CD4-positive, alpha-beta T cell treated with Interferon alpha-2 for 1 hour (primary cell): ENCODE results near the gene LIX1.
A peak's percentile ranks its signal among the peaks of the same experiment; 100 is the strongest.
"Not testable (repeated sequence)": the region's sequence is repeated elsewhere in the genome, so short reads cannot be mapped to it uniquely, and the experiment has no call there.

ENCODE experiments used
- DNase-seq, 2 donors: peaks; one replicate each; pipeline ENCODE4 v3.0.0-alpha.2; 2020 to 2022

Gene LIX1

DNA sequence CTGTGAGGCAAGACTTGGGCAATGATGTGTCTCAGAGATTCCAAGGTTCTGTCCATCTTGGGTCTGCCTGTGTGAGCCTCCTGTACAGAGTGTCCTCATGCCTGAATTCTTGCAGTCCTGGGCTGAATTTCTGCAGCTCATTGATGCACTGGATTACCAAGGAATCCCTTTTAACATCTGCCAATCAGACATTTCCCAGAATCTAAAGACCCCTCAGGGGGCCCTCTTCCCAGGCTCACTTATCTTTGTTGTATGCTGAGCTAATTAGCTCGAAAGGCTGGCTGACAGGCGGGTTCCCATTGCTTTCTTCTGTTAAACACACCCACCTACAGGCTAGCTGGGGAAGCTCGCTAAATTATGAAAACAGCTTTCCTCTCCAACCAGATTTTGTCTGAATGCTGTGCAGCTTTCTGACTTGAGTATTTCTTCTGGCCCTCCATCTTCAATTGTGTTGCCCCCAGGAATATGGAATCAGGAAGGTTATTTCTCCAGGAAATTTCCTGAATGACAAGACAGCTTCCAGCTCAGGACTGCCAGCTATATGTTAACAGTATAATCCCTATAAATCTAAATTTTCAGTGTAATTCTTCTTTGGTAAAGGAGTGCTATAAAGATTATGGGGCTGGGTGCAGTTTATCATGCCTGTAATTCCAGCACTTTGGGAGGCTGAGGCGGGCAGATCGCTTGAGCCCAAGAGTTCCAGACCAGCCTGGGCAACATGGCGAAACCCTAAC lies at the start of gene LIX1:
TSS of gene LIX1 (minus strand) at position 91 of the 734 bp plus-strand sequence. CDS start at position 56, 35 bp downstream.
- peak; percentile 18 to 42 for DNase-seq

DNA sequence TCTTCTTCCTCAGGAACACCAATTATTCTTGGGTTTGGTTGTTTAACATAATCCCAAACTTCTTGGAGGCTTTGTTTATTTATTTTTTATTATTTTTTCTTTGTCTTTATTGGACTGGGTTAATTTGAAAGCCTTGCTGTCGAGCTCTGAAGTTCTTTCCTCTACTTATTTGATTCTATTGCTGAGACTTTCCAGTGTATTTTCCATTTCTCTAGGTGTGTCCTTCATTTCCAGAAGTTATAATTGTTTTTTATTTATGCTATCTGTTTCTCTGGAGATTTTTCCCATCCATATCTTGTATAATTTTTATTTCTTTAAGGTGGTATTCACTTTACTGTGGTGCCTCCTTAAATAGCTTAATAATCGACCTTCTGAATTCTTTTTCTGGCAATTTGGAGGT lies 49.5 kb upstream of the LIX1 start:
- DNase-seq = no peak

DNA sequence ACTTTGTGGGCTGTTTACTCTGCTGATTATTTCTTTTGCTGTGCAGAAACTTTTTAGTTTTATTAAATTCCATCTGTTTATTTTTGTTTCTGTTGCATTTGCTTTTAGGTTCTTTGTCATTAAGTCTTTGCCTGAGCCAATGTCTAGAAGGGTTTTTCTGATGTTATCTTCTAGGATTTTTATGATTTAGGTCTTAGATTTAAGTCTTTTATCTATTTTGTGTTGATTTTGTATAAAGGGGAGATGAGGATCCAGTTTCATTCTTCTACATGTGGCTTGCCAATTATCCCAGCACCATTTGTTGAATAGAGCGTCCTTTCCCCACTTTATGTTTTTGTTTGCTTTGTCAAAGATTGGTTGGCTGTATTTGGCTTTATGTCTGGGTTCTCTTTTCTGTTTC lies 47.1 kb upstream of the LIX1 start:
- not testable (repeated sequence) for DNase-seq

DNA sequence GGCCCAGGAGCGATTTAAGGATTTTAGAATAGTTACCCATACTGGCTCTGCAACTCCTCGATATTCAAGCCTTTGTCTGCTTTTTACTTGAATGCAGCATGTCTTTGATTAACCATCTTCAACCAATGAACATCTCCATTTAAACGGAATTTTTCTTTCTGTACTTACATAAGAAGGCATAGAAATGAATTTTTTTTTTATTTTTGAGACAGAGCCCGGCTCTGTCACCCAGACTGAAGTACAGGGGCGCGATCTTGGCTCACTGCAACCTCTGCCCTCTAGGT lies 41.5 kb upstream of the LIX1 start:
- DNase-seq = no peak

DNA sequence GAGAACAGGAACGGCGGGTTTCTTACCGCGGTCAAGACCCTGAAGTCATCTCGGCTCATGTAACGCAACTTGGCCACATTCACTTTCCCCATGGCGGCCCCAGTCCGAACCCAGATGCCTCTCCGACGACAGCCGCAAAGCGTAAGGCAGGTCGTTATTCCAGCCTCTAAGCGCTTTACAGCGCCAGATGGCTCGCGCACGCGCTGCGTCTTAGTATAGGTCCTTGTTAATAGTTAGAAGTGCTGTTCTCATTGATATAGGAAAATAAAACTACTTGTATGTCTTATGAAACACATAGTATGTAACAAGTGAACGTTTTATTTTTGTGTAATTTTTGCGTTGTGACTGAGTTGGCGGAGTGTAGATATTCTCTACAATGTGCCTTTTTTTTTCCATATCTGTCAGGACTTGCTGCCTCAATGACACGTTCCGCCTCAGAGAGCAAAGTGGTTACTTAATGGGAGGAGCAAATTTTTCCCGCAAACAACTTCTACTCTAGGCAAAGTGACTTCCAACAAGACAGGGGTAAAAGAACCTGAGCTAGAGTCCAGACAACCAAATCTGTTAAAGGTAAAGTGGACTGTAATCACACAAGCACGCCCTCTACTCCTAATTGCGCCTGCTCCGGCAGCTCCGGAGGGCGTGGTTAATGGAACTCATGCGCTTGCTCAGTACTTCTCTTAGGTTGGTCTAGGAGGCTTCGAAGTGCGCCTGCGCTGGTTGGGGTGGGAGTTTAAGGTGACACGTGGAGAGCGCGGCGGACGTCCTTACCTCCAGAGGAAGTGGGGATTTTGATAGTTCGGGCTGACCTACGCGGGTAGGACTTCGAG lies 40.9 kb upstream of the LIX1 start, which contains the start of gene RIOK2:
TSS of gene RIOK2 (minus strand) at position 148 of the 830 bp plus-strand sequence. CDS start at position 92, 56 bp downstream.
- peak; percentile 93 to 94 for DNase-seq

DNA sequence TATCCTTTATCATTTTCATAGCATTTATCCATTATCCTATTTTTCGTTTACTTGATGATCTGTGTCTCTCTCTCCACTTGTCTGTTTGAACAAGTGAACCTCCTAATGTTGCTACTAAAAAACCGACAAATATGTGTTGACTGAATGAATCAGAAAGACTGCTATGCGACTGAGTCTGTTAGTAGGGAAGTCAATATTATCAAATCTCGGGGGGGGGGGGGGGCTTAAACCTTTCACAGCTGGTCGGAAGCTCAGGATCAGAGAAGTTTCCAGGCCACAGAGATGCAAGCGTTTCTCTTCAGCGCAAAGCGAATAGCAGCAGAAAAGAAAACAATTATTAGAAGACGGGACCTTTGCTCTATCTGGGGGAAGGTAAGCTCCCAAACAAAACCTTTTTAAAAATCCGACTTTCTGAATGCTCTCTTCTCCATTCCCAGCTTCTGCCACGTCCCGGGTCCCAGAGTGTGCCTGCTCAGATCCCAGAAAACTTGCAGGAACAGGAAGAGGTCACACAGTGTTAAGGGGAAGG lies 40.2 kb upstream of the LIX1 start:
- peak in 1 of 2 donors; percentile 30 for DNase-seq

DNA sequence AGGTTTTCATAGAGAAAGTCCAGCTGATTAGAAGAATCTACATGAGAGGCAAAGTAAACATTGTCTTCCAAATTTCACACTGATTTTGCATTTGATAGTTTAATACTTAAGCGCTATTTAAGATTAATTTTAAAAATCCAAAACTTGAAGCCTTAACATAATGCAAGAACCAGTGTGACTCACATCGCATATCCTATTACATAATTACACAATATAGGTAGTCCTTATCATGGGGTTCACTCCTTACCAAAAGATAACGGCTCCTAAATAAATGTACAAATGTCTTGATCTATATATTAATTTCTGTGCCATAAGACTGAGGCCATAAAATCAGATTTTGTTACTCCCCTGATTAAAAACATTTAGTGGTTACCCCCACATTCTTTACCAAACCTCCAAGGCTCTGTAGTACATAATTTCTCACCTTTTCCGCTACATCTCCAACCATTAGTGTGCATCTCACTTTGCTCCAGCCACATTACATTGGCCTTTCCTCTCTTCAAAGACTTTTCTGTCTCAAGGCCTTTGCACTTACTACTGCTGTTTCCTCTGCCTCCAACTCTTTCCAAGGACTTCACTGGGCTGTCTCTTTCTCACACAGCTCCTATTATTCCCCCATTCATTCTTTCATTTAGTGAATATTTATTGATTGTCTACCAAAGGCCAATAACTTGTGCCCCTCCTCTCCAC lies 39.6 kb upstream of the LIX1 start:
- no peak for DNase-seq

DNA sequence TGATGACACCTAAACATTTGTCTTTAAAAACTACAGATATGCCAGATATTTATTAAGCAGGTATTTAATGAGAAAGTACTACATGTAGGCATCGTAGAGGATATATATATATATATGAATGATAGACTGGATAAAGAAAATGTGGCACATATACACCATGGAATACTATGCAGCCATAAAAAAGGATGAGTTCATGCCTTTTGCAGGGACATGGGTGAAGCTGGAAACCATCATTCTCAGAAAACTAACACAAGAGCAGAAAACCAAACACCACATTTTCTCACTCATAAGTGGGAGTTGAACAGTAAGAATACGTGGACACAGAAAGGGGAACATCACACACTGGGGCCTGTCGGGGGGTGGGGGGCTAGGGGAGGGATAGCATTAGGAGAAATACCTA lies 37.0 kb upstream of the LIX1 start:
- not testable (repeated sequence) for DNase-seq

DNA sequence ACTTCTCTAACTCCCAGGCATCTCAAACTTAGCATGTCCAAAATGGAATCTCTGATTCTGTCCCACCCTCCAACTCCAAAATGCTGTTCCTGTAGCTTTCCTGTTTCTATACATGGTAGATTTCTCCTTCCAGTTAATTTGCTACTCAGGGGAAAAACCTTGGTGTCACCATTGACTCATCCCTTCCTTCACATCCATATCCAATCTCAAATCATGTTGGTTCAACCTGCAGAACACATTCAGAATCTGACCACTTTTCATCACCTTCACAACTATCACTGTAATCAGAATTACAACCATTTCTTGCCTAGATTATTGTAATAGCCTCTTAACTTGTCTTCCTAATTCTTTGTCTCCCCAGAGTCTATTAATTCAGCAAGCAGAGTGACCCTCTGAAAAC lies 29.8 kb upstream of the LIX1 start:
- DNase-seq = no peak

DNA sequence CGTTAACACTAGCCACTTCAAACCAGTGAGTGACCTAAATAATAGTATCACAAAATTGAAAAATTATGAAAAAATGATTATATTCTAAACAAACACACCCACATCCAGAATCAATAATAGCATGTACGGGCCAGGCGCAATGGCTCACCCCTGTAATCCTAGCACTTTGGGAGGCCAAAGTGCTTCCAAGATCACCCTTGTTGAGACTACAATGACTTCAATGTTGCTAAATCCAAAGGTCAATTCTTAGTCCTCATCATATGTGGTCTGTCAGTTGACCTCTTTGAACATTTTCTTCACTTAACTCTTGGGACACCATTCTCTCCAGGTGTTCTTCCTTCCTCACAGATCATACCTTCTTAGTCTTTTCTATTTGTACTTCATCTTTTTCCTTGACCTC lies 29.3 kb upstream of the LIX1 start:
- DNase-seq = no peak

DNA sequence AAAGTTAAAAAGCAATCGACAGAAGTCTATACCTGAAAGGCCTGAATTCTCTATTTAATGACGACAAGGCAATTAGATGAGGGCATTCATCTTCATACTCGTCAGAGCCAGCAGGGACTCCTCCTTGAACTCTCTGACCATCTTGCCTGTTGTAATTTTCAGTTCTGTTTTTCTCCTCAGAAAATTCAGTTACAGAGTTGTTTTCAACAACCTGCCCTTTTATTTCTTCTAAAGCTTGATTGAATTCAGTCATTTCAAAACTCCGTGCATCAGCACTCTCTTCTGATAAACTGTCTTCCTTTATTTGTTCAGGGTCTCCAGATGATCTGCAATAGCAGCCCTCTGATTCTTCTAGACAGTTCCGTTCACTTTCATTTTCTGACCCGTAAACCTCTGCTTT lies 25.0 kb upstream of the LIX1 start:
- DNase-seq = no peak

DNA sequence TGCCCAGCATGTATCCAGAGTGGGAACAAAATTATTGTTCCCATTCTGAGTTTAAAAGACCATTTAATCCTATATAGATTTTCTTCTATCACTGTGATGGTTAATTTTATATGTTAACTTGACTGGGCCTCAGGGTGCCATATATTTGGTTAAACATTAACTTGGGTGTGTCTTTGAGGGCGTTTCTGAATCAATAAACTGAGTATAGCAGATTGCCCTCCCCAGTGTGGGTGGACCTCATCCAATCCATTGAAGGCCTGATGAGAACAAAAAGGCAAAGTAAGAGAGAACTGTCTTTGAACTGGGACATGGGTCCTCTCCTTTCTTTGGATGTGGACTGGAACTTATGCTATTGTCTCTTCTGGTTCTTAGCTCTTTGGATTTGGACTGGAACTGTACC lies 23.3 kb upstream of the LIX1 start:
- no peak for DNase-seq

DNA sequence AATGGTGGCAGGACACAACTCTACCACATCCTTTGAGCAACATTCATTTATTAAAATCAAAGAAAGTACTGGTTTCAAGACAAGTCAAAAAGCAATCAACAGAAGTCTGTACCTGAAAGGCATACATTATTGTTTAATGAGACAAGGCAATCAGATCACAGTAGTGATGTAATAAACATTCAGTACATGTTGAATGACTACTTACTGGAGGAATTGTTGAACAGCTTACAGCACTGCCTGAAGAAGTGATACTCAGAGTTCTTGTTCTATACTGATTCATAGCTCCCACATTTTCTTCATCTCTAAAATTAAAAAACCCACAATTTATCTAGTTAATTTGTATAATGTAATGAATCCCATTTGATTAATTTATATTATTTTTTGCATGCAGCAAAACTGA lies 22.4 kb upstream of the LIX1 start:
- DNase-seq = no peak

DNA sequence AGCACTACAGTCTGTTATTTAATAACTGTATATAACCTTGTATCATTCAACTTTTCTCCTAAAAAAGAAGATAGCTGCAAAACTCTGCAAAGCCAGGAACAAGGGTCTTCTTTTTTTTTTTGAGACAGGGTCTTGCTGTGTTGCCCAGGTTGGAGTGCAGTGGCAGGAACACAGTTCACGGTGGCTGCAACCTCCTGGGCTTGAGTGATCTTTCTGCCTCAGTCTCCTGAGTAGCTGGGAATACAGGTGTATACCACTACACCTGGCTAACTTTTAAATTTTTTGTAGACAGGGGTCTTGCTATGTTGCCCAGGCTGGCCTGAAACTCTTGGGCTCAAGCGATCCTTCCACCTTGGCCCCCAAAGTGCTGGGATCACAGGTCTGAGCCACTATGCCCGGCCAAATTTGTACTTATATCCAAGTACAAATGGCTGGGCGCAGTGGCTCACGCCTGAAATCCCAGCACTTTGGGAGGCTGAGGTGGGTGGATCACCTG lies 21.4 kb upstream of the LIX1 start:
- no peak for DNase-seq

DNA sequence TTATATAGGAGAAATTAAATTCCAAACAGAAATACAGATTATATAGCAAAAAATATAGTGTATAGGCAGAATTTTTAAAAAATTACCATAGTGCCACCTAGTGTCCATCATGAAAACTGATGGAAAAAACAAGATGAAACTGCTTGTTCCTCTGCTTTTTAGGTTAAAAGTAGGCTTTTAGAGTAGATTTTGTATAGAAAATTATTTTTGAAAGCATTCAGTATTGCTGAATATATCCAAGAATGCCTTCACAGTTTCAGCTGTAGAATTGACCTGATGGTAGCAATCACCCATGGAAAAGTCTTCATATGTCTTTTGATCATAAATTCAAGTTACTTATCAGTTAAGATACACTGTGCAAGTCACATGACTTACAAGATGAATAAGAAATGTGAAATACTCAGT lies 21.0 kb upstream of the LIX1 start:
- DNase-seq = peak in 1 of 2 donors; percentile 57

DNA sequence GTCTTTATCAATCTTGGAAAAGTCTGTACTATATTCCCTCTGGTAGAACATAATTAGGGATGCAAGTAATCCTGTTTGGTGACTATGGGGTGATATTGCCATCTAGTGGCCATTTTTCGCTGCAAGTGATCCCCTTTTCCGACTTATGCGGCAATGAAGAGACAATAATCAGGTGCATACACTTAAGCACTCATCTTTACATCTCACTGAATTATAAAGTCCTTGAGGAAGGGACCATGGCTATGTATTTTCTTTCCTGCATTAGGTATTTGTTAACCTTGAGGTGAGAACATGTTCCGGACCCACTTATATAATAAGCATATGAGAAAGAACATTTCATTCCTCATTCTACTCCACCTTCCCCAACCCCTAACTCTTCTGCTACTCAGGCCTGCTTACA lies 19.6 kb upstream of the LIX1 start:
- peak; percentile 51 to 73 for DNase-seq

DNA sequence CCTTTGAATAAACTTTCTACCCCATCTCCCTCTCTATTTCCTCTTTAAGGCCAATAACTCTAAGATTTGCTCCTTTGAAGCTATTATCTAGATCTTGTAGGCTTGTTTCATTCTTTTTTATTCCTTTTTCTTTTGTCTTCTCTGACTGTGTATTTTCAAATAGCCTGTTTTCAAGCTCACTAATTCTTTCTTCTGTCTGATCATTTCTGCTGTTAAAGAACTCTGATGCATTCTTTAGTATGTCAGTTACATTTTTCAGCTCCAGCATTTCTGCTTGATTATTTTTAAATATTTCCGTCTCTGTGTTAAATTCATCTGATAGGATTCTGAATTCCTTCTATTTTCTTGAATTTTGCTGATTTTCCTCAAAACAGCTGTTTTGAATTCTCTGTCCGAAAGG lies 15.3 kb upstream of the LIX1 start:
- DNase-seq = no peak

DNA sequence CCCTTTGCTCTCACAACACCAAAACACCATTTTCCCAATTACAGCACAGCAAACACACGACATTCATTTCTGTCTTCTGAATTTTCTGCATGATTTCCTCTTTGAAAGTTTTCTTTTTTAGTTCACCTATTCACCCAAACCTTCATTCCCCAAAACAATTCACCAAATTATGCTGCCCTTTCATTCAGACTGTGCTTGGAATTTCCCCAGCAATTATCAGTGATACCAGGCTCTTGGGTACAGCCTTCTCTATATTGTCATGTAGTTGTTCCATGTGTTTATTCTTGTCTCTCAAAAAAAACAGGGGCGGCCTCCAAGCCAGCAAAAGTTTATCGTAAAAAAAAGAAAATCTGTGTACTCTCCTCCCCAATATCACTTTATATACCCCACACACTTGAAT lies 9.0 kb upstream of the LIX1 start:
- DNase-seq = no peak

DNA sequence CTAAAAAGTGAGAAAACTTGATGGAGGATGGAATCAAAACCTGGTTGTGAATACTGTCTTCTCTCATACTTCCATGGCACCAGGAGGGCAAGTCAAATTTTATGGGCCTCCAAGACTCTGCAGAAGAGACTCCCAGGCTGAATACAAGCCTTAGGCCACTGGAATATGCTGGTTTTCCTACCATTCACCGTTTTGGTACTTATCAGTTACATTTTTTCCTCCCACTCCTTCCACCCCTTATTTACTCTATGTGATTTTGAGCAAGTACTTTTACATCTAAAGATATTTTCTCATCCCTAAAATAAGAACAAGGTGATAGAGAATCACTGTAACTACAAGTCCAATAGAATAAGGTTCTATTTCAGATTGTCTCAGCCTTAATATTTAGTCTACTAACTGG lies 8.0 kb upstream of the LIX1 start:
- no peak for DNase-seq

DNA sequence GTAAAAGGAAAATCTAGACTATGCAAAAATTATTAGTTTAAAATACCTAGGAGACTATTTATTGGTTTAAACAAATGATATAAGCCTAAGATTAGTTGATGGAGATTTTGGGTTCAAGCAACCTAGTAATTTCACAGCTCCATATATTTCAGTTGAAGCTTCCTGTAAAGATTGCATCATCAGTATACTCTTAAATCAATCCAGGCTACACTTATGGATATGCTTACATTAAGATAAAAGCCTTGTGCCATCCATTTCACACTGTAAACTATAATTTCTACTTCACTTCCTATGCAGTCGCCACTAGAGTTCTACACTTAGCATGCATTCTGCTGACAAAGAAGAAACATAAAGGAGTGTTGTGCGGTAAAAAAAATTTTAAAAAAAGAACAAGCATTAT lies 7.3 kb upstream of the LIX1 start:
- DNase-seq = no peak

DNA sequence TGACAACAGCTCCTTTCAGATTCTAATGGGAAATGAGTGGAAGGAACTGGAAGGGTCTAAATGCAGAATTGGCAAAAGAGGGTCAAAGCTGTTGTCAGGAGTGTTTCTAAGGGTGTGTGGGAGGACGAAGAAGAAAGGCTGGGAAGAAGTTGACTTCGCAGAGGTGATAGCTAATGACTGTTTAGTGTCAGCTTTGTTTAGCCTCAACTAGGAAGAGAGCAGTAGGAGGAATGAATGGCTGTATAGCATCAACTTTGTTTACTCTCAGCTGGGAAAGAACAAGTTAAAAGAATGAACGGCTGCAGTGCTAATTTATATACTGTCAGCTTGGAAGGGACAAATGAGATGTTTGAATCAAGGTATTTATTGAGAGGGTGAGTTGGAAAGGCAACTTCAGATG lies 5.9 kb upstream of the LIX1 start:
- no peak for DNase-seq

DNA sequence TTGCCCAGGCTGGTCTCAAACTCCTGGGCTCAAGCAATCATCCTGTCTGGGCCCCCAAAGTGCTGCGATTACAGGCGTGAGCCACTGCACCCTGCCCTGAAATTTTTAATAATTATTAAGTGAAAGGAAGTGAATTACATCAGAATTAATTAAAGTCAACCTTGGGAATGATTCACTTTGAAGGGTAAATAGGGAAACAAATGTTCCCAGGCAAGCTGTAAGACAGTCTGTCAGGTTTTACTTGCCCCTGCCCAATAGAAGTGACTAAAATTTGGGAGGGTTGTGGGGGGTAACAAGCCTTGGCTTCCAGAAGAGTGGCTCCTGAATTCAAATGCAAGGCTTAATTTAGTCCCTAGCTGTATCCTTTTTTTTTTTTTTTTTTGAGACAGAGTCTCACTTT lies 1.3 kb upstream of the LIX1 start:
- no peak for DNase-seq

DNA sequence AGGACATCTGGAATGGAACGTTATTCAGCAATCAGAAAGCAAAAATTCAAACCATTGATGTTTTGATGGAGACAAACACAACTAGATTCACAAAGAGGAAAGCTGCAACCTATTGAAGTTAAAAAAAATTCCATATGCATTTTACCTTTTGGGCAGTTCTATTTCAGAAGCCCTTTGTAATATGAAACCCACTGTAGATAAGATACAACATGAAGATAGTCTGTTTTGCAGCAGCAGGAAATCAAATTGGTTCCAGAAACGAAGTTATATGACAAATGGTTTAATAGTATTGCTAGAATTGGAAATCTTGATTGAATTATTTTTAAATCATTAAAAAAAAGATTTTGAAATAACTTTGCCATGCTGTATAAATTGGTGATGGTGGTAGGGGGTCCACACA lies 872 bp downstream of the LIX1 start:
- DNase-seq = no peak
